Measurements from ENCODE around the gene INHBC.

DNA sequence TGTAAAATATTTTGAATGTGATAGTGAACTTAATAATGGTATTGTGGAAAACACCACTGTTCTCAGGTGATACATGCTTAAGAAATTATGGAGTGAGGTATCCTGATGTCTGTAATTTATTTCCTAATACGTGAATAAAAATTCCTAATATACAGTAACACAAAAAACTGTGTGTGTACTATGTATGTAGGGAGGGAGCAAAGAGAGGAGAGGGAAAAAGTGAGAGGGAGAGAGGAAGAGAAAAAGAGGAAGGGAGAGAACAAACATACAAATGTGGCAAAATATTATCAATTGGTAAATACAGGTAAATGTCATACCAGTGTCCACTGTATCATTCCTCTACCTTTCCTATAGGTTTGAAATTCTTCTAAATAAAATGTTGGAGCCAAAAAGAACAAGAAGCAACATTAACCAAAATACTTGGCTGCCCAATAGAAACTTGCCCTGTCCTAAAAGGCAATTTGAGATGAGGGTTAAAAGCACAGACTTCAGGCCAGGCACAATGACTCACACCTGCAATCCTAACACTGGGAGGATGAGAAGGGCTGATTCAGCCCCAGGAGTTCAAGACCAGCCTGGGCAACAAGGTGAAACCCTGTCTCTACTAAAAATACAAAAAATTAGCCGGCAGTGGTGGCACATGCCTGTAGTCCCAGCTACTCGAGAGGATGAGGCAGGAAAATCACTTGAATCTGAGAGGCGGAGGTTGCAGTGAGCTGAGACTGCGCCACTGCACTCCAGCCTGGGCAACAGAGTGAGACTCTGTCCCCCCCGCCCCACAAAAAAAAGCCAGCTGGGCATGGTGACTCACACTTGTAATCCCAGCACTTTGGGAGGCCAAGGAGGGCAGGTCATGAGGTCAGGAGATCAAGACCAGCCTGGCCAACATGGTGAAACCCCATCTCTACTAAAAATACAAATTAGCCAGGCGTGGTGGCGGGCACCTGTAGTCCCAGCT is 18.3 kb upstream of the INHBC start:
- TF ChIP-seq EP300 (IDR thresholded peaks at IDR 0.05) = no peak
- TF ChIP-seq POLR2A (IDR thresholded peaks at IDR 0.05) = no peak
- no peak for TF ChIP-seq CTCF (IDR thresholded peaks at IDR 0.05)

All from sigmoid colon (tissue), 4 donors.